ENCODE results near the gene TMEM115.

The TMEM115 gene

DNA sequence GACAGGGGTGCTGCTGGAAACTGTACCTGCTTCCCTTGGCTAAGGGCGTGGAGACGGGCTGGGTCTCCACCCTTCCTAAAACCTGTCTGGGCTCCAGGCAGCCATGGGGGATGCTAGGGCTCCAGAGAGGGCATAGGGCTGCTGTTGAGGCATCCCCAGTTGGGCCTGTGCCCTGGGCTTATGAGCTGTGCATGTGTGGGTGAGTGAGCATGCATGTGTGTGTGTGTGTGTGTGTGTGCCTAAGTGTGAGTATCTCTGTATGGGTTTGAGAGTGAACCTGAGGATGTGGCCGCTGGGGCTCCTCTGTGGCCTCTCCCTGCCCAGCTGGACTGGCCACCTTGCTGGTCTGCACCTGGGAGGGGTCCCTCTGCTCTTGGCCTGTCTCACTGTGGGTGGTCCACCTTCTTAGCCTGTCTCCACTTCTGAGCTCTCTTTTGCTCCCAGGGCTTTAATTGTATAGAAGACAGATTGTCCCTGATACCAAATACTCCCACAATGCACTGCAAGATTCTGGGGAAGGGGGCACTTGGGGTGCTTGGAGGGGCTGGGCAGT, 11.9 kb upstream of the TMEM115 start (continued):
- TF ChIP-seq, protein P1, sequence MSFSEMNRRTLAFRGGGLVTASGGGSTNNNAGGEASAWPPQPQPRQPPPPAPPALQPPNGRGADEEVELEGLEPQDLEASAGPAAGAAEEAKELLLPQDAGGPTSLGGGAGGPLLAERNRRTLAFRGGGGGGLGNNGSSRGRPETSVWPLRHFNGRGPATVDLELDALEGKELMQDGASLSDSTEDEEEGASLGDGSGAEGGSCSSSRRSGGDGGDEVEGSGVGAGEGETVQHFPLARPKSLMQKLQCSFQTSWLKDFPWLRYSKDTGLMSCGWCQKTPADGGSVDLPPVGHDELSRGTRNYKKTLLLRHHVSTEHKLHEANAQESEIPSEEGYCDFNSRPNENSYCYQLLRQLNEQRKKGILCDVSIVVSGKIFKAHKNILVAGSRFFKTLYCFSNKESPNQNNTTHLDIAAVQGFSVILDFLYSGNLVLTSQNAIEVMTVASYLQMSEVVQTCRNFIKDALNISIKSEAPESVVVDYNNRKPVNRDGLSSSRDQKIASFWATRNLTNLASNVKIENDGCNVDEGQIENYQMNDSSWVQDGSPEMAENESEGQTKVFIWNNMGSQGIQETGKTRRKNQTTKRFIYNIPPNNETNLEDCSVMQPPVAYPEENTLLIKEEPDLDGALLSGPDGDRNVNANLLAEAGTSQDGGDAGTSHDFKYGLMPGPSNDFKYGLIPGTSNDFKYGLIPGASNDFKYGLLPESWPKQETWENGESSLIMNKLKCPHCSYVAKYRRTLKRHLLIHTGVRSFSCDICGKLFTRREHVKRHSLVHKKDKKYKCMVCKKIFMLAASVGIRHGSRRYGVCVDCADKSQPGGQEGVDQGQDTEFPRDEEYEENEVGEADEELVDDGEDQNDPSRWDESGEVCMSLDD (tag by site-specific recombination; IDR thresholded peaks at IDR 0.05), result no peak
- TF ChIP-seq ZNF423 (tag by site-specific recombination; IDR thresholded peaks at IDR 0.05), result no peak
- TF ChIP-seq ZNF521 (tag by site-specific recombination; IDR thresholded peaks at IDR 0.05), result no peak

GRCh38 chr3:50370594-50370993, 11.3 kb upstream of the TMEM115 start:
- Histone ChIP-seq H3K4me3 (ENCODE audit: low read depth, low read length) (no peak overlapping the region), H3K27ac (ENCODE audit: extremely low read depth, low read depth, low read length) (peak overlapping the region; percentile 34; the same call in 1 of the 2 replicates), H3K4me1 (ENCODE audit: control insufficient read depth, insufficient read depth, low read length) (no peaks in the 10 kb centered on the region), H3K9me3 (ENCODE audit: control insufficient read depth, insufficient read depth, low read depth, low read length) (no peaks in the 10 kb centered on the region), H3K36me3 (ENCODE audit: control insufficient read depth in 2 of 2, insufficient read depth in 1 of 2, low read length in 2 of 2) (no peaks in the 10 kb centered on the region)
- peak; percentile 47; the same call in 1 of the 2 replicates for TF ChIP-seq ZNF654 (tag by site-specific recombination; IDR thresholded peaks at IDR 0.05; ENCODE audit: low read depth)
- no peak for TF ChIP-seq SP2 (tag by site-specific recombination; IDR thresholded peaks at IDR 0.05)
- POLR2A ChIA-PET, result interaction anchor here (1.0 kb wide), 1 partner anchor 172 kb away, joined by 3 read pairs; no protein-coding TSS in a partner anchor
- CTCF ChIA-PET, result interaction anchor here (0.7 to 1.4 kb wide), 6 partner anchors 11 to 1402 kb away, joined by 3 read pairs; no protein-coding TSS in a partner anchor

DNA sequence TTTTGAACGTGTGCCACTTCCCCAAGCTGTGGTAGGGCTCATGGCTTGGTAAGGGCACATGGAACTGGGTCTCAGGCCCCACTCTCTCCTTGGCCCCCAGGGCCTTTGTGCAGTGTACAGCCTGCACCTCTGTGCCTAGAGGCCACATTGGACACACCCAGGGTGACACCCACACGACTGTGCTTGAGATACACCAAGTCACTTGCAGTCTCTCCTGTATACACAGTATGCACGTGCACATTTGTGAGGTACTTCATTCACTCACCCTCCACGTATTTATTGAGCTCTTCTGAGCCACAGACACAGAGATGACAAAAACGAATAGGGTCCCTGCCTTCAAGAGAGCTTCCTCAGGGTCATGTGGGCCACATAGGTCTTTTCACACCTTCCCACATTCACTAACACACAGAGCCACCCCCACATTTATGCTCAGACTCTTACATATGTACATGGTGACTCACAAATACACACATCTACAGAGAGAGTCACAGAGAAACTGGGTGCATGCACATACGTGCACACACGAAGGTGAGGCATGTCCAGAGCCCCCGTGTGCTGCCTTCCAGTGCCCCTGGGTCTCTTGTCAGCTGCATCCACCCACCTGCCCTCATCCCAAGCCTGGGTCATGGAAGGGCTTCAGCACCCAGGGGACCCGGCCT, 9.8 kb upstream of the TMEM115 start:
- no peak overlapping the region for H3K4me3 ChIP-seq (ENCODE audit: low read depth, low read length)
- TF ChIP-seq ZNF239 (tag by site-specific recombination; IDR thresholded peaks at IDR 0.05) (no peak), ZNF830 (tag by site-specific recombination; IDR thresholded peaks at IDR 0.05; ENCODE audit: low read depth) (no peak), ZNF426 (tag by site-specific recombination; IDR thresholded peaks at IDR 0.05) (no peak), ZNF138 (tag by site-specific recombination; IDR thresholded peaks at IDR 0.05; ENCODE audit: borderline replicate concordance) (no peak), MEIS1 (CRISPR knock-in tag; IDR thresholded peaks at IDR 0.05; ENCODE audit: borderline replicate concordance) (no peak), ZNF580 (tag by site-specific recombination; IDR thresholded peaks at IDR 0.05) (no peak), EGR2 (tag by site-specific recombination; IDR thresholded peaks at IDR 0.05; ENCODE audit: low read depth) (peak; percentile 42; the same call in 1 of the 2 replicates)
- TF ChIP-seq, protein P2, sequence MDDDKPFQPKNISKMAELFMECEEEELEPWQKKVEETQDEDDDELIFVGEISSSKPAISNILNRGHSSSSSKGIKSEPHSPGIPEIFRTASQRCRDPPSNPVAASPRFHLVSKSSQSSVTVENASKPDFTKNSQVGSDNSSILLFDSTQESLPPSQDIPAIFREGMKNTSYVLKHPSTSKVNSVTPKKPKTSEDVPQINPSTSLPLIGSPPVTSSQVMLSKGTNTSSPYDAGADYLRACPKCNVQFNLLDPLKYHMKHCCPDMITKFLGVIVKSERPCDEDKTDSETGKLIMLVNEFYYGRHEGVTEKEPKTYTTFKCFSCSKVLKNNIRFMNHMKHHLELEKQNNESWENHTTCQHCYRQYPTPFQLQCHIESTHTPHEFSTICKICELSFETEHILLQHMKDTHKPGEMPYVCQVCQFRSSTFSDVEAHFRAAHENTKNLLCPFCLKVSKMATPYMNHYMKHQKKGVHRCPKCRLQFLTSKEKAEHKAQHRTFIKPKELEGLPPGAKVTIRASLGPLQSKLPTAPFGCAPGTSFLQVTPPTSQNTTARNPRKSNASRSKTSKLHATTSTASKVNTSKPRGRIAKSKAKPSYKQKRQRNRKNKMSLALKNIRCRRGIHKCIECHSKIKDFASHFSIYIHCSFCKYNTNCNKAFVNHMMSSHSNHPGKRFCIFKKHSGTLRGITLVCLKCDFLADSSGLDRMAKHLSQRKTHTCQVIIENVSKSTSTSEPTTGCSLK (tag by site-specific recombination; IDR thresholded peaks at IDR 0.05), result no peak
- H3K4me1 ChIP-seq (ENCODE audit: control insufficient read depth, insufficient read depth, low read length), result no peaks in the 10 kb centered on the region
- no peaks in the 10 kb centered on the region for H3K36me3 ChIP-seq (ENCODE audit: control insufficient read depth in 2 of 2, insufficient read depth in 1 of 2, low read length in 2 of 2)
- H3K9me3 ChIP-seq (ENCODE audit: control insufficient read depth, insufficient read depth, low read depth, low read length), result no peaks in the 10 kb centered on the region
- CTCF ChIA-PET, result interaction anchor here (0.6 to 1.4 kb wide), 3 partner anchors 12 to 149 kb away, joined by 3 read pairs; no protein-coding TSS in a partner anchor
- H3K27ac ChIP-seq (ENCODE audit: extremely low read depth, low read depth, low read length), result no peak overlapping the region
- POLR2A ChIA-PET, result interaction anchor here (0.9 to 1.0 kb wide), 2 partner anchors 19 to 41 kb away, joined by 3 to 8 read pairs; partner anchors contain the start of genes CYB561D2 and NPRL2

All from HEK293 (cell line).